Medulla oblongata (tissue), 1 donor: ENCODE measurements around the gene INO80.
"Not testable (repeated sequence)": the region's sequence is repeated elsewhere in the genome, so short reads cannot be mapped to it uniquely, and the experiment has no call there.

Source experiments
- DNase-seq: peaks from one replicate; pipeline ENCODE4 v3.0.0-alpha.2; 2015; ENCODE audit errors: extremely low spot score

The INO80 gene

DNA sequence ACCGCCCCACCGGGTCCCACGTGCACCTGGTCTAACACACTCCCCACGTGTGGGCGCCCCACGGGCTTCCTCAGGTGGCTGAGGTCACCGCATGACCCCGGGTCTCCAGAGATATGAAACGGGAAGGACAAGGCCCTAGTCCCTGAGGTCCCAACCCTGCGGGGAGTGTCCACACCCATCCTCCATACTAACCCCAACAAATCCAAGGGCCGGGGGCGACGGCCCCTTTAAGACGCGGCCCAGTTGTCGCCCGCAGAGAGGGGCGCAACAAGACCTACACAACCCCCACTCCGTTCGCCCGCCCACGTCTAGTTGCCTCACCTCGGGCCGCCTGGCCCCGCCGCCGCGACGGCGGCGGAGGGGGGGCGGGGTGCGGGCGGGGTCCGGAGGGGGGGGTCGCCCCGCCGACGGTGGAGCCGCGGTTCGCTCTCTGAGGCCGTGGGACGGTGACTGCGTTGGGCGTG is 396 bp downstream of the INO80 start:
- peak; percentile 74 for DNase-seq

DNA sequence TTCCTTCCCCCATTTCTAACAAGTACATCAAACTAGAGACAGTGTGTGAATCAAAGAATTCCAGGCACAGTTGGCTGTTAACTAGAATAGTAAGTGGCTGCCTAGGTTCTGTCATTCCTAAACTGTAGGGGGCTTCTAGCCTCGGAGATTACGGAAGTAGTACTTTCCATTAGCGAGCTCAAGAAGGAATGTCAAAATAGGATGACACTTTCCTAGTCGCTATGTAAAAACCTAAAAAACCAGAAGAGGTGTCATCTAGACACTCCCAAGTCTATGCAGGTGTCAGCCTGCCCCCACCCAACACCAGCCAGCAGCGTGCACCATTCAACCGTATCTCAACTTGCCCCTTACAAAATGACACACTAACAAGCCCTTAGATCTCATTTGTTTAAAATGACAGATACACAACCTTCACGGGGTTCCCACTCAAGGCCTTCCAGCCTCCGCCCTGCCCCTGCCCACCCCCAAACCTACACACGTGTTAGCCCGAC is 874 bp downstream of the INO80 start:
- peak; percentile 33 for DNase-seq

DNA sequence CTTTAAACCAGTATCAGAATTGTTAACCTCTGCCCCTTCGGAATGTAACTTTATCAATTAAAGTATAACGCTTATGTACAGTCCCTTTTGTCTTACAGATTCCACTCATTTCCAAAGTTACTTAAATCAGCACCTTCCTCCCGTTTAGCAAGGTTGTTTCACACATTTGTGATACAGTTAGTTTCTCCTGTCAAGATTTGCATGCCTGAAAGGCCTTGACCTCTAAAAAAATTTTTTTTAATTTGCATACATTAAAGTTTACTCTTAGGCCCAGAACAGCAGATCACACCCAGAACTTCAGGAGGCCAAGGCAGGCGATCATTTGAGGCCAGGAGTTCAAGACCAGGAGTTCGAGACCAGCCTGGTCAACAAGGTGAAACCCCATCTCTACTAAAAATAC is 9.1 kb downstream of the INO80 start:
- DNase-seq = no peak

DNA sequence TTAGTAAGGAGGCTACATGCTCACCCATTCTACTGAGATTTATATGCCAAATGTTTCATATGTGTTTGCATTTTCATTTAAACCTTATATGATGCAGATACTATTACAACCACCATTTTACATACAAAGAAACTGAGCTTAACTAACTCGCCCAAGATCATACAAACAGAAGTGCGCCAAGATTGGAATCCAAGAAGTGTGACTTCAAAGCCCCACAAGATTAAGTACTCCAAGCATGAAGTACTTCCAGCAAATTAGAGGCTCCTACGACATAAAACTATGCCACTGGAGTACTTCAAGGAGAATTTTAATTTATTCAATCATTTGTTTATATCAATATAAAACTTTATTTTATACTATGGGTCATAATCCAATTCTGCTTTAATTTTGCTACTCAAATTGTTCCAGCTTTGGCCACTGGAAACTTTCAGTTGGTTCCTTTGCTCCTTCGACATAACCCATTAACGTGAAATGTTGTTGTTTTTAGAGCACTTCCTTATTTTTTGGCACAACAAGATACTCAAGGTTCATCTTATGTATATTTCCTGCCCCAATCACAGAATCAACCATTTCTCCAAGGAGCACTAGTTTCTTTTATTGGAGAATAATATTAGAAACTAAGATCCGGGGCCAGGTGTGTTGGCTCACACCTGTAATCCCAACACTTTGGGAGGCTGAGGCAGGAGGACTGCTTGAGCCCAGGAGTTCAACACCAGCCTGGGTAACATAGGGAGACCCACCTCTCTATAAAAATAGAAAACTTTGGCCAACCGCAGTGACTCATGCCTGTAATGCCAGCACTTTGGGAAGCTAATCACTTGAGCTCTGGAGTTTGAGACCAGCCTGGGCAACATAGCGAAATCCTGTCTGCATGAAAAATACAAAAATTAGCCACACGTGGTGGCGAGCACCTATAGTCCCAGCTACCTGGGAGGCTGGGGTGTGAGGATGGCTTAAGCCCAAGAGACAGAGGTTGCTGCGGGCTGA is 10.4 kb downstream of the INO80 start:
- no peak for DNase-seq

DNA sequence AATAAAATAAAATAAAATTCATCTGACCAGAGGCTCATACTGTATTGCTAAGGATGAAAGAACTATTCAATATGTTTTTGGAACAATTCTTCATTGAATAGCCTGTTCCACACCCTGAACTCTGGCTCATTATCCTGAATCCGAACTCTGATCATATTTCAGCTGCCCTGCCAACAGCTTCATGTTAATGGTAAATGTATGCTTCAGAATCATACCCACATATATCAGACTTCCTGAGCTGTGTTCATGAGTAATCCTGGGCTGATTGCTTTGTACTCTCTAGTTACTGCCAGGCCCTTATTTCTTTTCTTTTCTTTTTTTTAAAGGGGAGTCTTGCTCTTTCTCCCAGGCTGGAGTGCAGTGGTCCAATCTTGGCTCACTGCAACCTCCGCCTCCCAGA is 11.8 kb downstream of the INO80 start:
- DNase-seq = no peak

DNA sequence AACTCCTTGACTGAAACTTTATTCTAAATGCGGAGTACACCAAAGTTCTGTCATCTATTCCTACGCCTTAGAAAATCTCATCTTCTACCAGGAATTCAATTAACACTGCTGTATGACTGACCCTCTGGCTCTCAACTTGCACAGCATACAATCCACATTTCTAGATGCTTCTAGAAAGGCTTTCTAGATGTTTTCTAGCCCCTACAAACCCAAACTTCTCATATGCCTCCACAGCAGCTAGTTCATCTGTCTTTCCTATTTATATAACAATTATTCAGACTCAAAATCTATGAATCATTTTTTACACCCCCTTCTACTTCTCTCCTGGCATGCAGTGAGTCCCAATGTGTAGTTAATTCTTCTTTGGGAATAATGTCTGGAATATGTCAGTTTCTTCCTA is 13.2 kb downstream of the INO80 start:
- no peak for DNase-seq

DNA sequence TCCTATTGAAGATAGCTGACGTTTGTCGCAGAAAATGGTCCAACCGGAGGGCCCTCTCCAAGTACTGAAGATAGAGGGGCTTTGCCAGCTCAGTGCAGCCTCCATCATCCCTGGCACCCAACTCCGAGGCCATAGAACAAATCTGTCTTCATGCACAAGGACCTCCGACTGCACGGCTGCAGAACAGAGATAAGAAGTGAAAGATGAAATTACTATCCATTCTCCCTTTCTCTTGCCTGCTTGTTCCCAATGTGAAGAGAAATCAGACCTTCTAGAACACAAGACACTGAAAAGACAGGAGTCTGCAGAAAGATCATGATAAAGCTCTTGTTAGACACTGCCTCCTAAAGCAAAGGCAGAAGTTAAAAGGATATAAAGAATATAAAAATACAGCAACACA is 19.9 kb downstream of the INO80 start:
- DNase-seq = no peak

DNA sequence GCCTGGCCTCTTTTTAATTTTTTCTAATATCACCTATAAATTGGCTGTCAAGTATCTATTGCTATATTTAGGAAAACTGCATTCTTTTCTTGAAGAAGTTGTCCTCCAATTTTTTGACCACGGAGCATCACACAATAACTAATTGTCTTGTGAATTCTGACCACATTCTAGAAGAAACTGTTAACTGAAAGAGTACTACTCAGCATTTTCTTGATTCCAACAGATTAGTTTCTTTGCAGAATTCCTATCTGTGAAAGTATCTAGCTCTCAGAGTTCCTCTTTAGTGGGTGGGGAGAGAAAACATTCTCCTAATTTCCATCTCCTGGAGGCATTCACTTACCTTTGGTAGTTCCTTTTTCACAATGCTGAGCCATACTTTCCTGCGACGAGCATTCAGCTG is 31.1 kb downstream of the INO80 start:
- DNase-seq = no peak

DNA sequence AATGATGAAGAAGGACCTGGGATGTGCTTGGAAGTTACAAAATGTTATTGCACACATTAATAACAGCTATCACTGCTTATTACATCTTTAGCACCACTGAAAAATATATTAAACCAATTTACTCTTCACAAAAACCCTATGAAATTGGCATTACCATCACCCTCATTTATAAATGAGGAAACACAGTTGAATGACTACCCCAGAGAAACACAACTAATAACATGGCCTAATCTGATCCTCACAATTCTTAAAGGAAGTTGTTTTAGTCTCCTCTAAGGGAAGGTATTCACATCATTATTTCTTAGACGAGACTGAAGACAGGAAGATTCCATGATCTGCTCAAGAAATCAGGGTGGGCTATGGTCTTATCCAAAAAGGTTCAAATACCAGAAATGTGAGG is 35.9 kb downstream of the INO80 start:
- DNase-seq = no peak

DNA sequence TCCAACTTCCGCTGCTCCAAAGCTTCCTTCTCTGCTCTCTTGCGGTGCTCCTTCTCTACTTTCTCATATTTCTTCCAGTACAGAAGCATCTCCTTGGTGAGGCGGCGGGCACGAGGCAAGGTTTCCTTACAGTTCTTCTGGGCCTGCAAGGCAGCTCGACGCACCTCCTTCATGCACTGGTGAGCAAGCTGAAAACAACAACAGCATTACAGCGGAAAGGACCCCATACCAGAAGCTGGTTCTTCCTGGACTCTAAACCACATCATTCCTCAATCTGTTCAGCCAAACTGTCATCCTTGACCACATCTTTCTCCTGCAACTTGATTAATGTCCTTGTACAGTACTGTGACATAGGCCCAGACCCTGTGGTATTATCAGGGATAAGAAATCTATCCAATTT is 36.4 kb downstream of the INO80 start:
- no peak for DNase-seq

DNA sequence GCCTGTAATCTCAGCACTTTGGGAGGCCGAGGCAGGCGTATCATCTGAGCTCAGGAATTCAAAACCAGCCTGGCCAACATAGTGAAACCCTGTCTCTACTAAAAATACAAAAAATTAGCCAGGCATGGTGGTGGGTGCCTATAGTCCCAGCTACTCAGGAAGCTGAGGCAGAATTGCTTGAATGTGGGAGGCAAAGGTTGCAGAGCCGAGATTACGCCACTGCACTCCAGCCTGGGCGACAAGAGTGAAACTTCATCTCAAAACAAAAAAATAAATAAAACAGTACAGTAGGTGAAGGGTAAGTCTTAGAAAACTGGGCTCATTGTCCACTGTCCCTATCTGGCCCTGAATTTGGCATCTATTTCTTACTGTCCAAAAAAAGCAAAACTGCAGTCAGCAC is 37.2 kb downstream of the INO80 start:
- DNase-seq = not testable (repeated sequence)

DNA sequence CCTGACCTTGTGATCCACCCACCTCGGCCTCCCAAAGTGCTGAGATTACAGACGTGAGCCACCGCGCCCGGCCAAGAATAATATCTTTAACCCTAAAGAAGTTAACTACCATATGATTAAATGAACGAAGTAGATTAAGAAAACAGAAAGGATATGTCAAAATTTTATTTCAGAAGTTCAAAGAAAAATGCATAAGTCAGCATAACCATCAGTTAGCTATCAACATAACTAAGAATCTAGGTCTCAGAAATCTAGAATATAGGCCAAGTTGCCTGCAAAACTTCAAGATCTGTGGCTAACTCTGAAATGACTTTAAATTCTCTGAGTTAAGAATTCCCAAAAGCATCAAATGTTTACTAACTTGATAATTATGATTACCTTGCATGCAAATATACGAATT is 38.0 kb downstream of the INO80 start:
- no peak for DNase-seq

DNA sequence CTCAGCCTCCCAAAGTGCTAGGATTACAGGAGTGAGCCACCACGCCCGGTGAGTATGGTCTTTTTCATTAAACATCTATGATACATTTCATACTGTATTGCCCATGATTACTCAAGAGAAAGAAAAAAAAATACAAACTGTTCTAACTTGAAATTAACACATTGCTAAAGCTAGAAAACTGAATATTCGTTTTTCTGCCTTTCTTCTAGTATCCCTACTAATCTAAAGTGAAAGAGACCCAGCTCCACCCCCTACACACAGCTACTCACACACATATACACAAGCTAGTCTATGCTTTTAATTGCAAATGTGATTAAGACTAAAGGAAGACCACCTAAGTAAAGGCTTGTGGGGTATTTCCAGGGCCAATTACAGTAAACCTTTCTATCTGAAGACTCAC is 43.1 kb downstream of the INO80 start:
- DNase-seq = no peak

DNA sequence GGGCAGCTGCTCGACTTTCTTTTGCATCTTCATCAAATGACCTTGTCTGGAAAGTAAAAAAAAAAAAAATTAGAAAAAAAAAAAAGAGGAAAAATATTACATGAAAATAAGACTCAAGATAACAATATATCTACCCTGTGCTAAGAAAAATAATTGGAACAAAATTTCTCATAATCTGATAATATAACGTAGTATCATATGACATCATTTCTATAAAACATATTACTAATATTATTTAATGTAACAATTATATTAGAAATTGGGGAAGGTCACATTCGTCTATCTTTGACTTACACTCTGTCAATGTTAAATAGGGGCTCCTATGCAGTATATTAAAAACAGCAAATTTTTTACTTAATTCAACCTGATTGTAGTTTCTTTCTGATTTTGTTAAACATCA is 44.1 kb downstream of the INO80 start:
- no peak for DNase-seq

DNA sequence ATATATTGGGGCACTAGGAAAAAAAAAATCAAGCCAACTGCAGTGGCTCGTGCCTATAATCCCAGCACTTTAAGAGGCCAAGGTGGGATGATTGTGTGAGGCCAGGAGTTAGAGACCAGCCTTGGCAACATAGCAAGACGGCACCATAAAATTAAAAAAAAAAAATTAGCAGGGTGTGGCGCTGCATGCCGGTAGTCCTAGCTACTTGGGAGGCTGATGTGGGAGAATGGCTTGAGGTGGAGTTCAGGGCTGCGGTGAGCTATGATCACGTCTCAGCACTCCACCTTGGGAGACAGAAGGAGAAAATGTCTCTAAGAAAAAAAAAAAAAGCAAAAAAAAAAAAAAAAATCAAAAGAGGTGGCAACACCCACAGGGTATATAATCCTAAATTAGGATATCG is 49.6 kb downstream of the INO80 start:
- no peak for DNase-seq

DNA sequence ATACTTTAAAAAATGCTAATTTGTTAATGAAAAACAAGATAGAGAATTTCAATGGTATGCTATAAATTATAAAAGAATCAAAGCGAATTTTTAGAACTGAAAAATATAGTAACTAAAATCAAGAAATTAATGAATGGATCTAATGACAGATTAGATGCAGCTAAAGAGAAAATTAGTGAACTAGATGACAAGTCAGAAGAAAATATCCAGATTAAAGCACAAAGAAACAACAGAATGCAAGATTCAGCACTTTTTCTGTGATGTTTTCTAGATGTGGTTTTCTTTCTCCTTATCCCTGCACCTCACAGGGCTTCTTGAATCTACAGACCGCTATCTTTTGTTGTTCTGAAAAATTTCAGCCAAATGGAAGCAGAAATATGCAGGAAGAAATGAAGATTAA is 54.4 kb downstream of the INO80 start:
- DNase-seq = no peak

DNA sequence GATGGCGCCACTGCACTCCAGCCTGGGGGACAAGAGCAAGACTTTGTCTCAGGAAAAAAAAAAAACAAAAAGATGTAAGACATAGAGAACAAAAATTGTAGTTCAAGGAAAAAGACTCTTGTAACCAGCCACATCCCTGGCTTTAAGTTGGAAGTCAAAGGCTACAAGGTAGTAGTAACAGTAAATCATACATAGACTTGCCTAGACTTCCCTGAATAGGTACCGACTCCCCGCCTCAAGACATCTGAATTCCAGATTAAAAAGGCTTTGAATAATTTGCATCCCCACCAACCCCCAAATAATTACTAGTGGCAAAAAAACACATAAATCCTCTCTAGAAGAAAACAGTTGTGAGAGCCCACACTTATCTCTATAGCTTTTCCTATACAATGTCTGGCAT is 55.6 kb downstream of the INO80 start:
- no peak for DNase-seq

DNA sequence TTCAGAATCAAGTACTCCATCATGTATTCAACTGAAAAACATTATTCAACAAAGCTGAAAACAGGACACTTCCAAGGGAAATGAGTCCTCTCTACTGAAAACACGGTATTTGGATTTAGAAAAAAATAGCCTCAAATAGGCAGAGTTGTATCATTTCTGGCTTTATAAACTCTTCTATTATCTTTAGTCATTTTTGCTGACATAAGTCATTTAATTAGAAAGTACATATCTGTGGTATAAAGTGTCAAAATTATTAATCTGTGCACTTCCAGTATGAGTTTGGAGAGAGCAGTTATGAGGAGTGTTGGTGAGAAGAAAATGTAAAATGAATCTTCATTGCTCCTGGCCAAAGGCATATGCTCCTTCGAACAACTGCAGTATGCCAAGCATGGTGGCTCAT is 59.3 kb downstream of the INO80 start:
- no peak for DNase-seq

DNA sequence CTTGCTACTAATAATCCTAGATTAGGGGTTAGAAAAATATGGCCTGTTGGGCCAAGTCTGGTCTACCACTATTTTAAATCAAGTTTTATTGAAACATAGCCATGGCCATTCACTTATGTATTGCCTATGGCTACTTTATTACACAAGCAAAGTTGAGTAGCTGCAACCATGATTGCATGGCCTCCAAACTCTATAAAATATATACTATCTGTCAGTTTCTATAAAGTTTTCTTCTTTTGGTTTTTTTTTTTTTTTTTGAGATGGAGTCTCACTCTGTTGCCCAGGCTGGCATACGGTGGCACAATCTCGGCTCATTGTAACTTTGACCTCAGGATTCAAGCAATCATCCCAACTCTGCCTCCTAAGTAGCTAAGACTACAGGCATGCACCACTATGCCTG is 60.4 kb downstream of the INO80 start:
- no peak for DNase-seq

DNA sequence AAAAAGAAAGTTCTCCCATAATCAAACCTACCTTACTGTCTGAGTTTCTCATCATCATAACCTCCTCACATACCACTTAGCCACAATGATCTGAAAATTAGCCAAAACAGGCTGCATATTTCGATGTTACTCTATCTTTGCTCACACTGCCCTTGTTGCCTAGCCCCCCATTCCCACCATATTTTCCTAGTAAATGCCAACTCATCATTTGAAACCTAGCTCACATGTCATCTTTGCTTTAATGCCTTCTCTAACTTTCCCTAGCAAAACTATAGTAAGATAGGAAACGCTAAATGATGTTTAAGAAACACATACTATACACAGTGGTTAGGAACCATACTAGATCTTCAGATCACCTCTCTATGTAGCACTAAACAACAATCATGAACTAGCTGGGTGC is 64.9 kb downstream of the INO80 start:
- DNase-seq = no peak

DNA sequence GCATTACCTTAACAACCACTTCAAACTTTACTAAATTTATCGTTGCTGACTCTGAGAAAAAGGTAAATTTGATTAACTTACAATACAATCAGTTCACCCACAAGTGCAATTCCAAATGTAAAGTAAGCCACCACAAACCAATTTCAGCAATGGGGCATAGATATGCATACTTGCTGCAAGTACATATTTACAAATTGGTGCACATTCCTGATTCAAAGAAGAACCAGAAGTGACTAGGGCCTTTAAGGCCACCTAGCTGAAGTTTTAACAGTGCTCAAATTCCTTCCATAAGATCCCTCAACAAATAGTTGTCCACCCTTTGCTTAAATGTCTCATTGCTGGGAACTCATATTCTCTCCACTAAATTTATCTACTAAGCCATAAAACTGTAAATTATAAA is 67.2 kb downstream of the INO80 start:
- no peak for DNase-seq

DNA sequence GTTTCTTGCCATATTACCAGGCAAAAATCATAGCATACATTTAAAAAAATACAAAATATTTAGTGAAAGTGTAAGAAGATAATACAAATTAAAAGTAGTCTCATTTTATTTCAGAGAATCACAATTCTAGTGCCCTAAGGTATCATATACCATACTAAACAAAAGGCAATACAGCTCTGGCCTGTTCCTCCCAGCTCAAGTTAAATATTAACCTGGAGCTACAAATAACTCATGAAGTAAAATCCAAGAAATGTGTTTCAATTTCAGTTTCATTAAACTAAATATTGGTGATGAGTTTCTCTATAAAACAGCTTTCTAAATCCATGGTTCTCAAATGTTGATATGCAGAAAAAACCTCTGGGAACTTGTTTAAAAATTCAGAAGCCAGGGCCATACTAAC is 67.7 kb downstream of the INO80 start:
- no peak for DNase-seq

DNA sequence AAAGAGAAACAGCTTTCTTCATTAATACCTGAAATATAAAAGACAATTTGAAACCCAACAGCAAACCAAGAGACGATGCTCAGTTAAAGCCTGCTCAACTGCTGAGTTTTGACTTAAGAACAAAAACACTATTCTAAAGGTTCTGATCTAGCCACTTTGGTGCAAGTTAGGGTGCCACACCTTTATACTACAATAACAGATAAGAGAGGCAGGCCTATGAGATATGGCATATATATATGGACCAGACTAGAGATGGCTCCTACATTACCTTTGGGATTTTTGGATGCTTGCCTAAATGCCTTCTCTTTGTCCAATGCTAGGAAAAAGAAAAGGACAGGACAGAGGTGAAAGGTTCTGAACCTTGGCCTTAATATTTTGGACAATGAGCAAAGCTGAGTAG is 68.6 kb downstream of the INO80 start:
- no peak for DNase-seq
